CD4-positive, alpha-beta T cell treated with Interleukin-21 for 1 hour (primary cell): ENCODE measurements around the gene IFT80.

ENCODE experiments used
- DNase-seq: peaks from one replicate; pipeline ENCODE4 v3.0.0-alpha.2; 2020

IFT80 gene

GRCh38 chr3:160399125-160400029 is at the start of gene IFT80, which contains the start of gene SMC4:
IFT80 (minus strand) TSS chr3:160399225; CDS start chr3:160384600, 14,625 bp downstream.
SMC4 (plus strand) TSS chr3:160399650; CDS start chr3:160400827, 1,177 bp downstream.
- peak; percentile 97 for DNase-seq

GRCh38 chr3:160447544-160447943 is 48.5 kb upstream of the IFT80 start:
- no peak for DNase-seq

- DNase-seq: no peak
These were observed 47.6 kb upstream of the IFT80 start for GRCh38 chr3:160446522-160447056.

- no peak for DNase-seq
These were observed 46.8 kb upstream of the IFT80 start for GRCh38 chr3:160445854-160446253.

- no peak for DNase-seq
These were observed 45.4 kb upstream of the IFT80 start for GRCh38 chr3:160444411-160444810.

GRCh38 chr3:160440687-160441086 is 41.7 kb upstream of the IFT80 start:
- no peak for DNase-seq

GRCh38 chr3:160437083-160437455 is 38.0 kb upstream of the IFT80 start:
- DNase-seq: no peak

GRCh38 chr3:160435747-160436146 is 36.7 kb upstream of the IFT80 start:
- DNase-seq: no peak

- no peak for DNase-seq
These were observed 36.1 kb upstream of the IFT80 start for GRCh38 chr3:160435095-160435494.

- no peak for DNase-seq
These were observed 35.0 kb upstream of the IFT80 start for GRCh38 chr3:160434071-160434470.

- no peak for DNase-seq
These were observed 28.9 kb upstream of the IFT80 start for GRCh38 chr3:160427832-160428424.

GRCh38 chr3:160417311-160417710 is 18.3 kb upstream of the IFT80 start:
- no peak for DNase-seq

- peak; percentile 77 for DNase-seq
These were observed 14.7 kb upstream of the IFT80 start for GRCh38 chr3:160413613-160414248.

GRCh38 chr3:160412477-160412876 is 13.5 kb upstream of the IFT80 start:
- no peak for DNase-seq

GRCh38 chr3:160409812-160410610 is 11.0 kb upstream of the IFT80 start:
- no peak for DNase-seq

- DNase-seq: no peak
These were observed 4.9 kb upstream of the IFT80 start for GRCh38 chr3:160403796-160404470.

GRCh38 chr3:160403028-160403545 is 4.1 kb upstream of the IFT80 start:
- no peak for DNase-seq

GRCh38 chr3:160402221-160403027 is 3.4 kb upstream of the IFT80 start:
- DNase-seq: no peak

GRCh38 chr3:160401291-160402095 is 2.5 kb upstream of the IFT80 start:
- peak; percentile 21 for DNase-seq

GRCh38 chr3:160400702-160401150 is 1.7 kb upstream of the IFT80 start:
- DNase-seq: peak; percentile 24
